Mesothelial cell of epicardium (in vitro differentiated cells): ENCODE measurements around the gene TLCD3A. TPM values are rescaled to one million over a fixed set of nuclear protein-coding genes. Genes with fewer than 3 reads are reported as not detected.
A peak's percentile ranks its signal among the peaks of the same experiment; 100 is the strongest.

ENCODE experiments used
- DNase-seq, 2 experiments: peaks; one replicate each; pipeline ENCODE4 v3.0.0; 2021; ENCODE audit warnings: low spot score in 2 of 2; ENCODE audit not compliant: unreplicated experiment in 2 of 2
- H3K27ac Mint-ChIP-seq: 2 replicates; pipeline ENCODE4 v1.8.0; 2021; ENCODE audit warnings: mixed read lengths
- H3K27me3 Mint-ChIP-seq: 2 replicates; pipeline ENCODE4 v1.8.0; 2021; ENCODE audit warnings: low read depth, mixed read lengths
- H3K36me3 Mint-ChIP-seq: 2 replicates; pipeline ENCODE4 v1.8.0; 2021; ENCODE audit warnings: mixed read lengths
- H3K4me1 Mint-ChIP-seq: 2 replicates; pipeline ENCODE4 v1.8.0; 2021; ENCODE audit warnings: mixed read lengths
- H3K4me3 Mint-ChIP-seq: 2 replicates; pipeline ENCODE4 v1.8.0; 2021; ENCODE audit warnings: mild to moderate bottlenecking, moderate library complexity, mixed read lengths
- H3K9me3 Mint-ChIP-seq: 2 replicates; pipeline ENCODE4 v1.8.0; 2021; ENCODE audit warnings: mixed read lengths
- total RNA-seq: library from RNA; stranded (reverse); gene quantifications from 3 replicates; pipeline ENCODE4 v1.2.1, GENCODE V29; 2021
- TF ChIP-seq, protein P1 (sequence below): fragments of 200-600 bp; sonication (generic); IDR thresholded peaks from one replicate; pipeline ENCODE4 v1.5.0; 2021; ENCODE audit warnings: antibody characterized with exemption; ENCODE audit not compliant: unreplicated experiment

TLCD3A gene
- total RNA-seq, 1 donor from 2014 or later: 27.7 TPM

DNA sequence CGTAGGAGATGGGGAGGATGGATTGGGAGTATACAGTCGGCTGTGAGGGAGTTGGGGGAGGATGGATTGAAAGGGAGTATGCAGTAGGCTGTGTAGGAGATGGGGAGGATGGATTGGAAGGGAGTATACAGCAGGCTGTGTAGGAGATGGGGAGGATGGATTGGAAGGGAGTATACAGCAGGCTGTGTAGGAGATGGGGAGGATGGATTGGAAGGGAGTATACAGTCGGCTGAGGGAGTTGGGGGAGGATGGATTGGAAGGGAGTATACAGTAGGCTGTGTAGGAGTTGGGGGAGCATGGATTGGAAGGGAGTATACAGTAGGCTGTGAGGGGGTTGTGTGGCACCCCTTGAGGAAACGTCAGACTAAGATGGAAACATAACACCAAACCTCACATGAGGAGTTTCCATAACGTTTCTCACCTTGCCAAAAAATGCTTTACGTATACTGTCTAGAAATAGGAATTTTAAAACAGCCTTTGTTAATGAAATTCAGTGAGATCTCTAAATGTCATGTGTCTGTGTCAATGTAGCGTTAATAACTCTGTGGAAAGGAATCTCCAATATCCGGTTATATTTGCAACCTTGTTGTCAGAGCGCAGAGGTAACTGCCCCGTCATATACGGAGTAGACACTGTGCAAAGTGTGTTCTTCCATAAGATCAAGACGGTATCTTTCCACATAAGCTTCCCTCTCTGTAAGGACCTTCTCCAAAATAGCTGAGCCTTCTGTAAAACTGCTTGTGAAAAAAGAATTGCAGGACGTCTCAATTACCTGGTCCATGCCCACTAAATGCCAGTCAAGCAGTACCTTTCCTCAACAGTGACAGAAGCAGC is 11.5 kb upstream of the TLCD3A start:
- DNase-seq: no peak
- Mint-ChIP-seq H3K4me1 (no peaks in the 10 kb centered on the region), H3K9me3 (no peaks in the 10 kb centered on the region), H3K27me3 (no peaks in the 10 kb centered on the region), H3K4me3 (no peak overlapping the region), H3K27ac (no peak overlapping the region), H3K36me3 (no peaks in the 10 kb centered on the region)
- TF ChIP-seq, protein P1, sequence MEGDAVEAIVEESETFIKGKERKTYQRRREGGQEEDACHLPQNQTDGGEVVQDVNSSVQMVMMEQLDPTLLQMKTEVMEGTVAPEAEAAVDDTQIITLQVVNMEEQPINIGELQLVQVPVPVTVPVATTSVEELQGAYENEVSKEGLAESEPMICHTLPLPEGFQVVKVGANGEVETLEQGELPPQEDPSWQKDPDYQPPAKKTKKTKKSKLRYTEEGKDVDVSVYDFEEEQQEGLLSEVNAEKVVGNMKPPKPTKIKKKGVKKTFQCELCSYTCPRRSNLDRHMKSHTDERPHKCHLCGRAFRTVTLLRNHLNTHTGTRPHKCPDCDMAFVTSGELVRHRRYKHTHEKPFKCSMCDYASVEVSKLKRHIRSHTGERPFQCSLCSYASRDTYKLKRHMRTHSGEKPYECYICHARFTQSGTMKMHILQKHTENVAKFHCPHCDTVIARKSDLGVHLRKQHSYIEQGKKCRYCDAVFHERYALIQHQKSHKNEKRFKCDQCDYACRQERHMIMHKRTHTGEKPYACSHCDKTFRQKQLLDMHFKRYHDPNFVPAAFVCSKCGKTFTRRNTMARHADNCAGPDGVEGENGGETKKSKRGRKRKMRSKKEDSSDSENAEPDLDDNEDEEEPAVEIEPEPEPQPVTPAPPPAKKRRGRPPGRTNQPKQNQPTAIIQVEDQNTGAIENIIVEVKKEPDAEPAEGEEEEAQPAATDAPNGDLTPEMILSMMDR: no peak

DNA sequence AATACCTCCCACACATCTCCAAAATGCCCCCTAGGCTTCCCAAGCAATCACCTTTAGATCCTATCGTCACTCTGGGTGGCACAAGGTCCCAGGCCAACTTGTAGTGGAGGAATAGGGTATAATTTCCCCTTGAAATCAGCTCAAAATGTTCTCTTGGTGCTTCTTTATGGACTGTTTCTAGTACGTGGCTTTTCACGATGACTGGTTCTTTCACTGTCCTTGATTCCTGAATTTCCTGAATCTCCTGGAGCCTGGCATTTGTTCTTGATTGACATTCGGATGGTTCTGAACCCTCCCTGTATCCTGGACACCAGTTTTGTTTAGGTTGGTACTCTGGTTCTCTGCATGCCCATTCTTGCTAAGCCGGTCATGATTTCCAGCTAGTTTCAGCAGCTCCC is 10.9 kb upstream of the TLCD3A start:
- Mint-ChIP-seq H3K4me1 (no peaks in the 10 kb centered on the region), H3K36me3 (no peaks in the 10 kb centered on the region), H3K4me3 (no peak overlapping the region), H3K27me3 (peaks cover 6% of the 10 kb centered on the region), H3K27ac (peak overlapping the region; percentile 28), H3K9me3 (no peaks in the 10 kb centered on the region)
- TF ChIP-seq, protein P1: no peak
- DNase-seq: no peak

DNA sequence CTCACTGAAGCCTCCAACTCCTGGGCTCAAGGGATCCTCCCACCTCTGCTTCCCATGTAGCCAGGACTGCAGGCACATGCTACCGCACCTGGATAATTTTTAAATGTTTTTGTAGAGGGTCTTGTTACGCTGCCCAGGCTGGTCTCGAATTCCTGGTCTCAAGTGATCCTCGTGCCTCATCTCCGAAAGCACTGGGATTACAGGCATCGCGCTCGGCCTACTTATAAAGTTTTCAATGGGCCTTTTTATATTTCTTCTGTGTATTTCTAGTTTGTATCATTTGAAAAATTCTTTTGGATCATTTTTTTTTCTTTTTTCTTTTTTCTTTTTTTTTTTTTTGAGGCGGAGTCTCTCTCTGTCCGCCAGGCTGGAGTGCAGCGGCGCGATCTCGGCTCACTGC is 7.3 kb upstream of the TLCD3A start:
- Mint-ChIP-seq H3K27me3 (peaks cover 11% of the 10 kb centered on the region), H3K36me3 (no peaks in the 10 kb centered on the region), H3K9me3 (no peaks in the 10 kb centered on the region), H3K4me3 (no peak overlapping the region), H3K27ac (no peak overlapping the region), H3K4me1 (no peaks in the 10 kb centered on the region)
- no peak for DNase-seq
- TF ChIP-seq, protein P1: no peak

DNA sequence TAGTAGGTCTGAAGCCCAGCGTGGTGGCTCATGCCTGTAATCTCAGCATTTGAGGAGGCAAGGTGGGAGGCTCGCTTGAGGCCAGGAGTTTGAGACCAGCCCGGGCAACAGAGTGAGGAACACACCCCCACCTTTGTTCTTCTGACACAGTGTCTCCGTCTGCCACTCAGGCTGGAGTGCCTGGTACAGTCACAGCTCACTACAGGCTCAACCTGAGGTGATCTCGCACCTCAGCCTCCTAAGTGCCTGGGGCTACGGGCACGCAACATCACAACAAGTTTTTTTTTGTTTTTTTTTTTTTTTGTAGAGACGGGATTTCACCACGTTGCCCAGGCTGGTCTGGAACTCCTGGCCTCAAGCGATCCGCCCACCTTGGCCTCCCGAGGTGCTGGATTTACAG is 6.7 kb upstream of the TLCD3A start:
- DNase-seq: no peak
- H3K27ac Mint-ChIP-seq: no peak overlapping the region
- no peaks in the 10 kb centered on the region for H3K4me1 Mint-ChIP-seq
- no peak overlapping the region for H3K4me3 Mint-ChIP-seq
- TF ChIP-seq, protein P1: no peak
- no peaks in the 10 kb centered on the region for H3K9me3 Mint-ChIP-seq
- H3K36me3 Mint-ChIP-seq: no peaks in the 10 kb centered on the region
- H3K27me3 Mint-ChIP-seq: peaks cover 11% of the 10 kb centered on the region

DNA sequence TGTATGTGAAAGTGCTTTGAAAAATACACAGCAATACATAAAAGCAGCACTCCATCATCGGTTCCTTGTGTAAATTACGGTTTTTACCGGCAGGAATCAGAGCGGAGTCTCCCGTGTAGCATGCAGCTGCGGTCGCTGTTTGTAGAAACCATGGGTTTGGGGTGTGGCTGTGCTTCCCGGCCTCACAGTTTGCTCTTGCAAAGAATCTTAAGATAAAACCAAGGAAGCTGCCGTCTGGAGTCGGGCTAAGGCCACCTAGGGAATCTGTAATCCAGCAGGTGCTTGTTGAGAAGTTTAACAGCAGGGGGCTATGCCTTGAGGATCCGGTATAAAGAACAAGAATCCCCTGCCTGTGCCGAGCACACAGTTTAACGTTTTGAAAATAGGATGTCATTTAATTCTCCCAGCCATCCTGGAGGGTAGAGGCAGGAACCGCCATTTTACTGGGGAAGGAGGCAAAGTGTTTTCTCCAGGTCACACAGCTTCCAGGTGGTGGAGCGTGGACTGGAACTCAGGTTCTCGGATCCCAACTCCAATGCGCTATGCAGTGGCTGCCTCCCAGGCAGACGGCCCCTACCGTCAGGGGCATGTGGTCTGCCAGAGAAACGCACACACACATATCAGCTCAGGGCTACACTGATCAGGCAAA is 6.0 kb upstream of the TLCD3A start:
- H3K4me3 Mint-ChIP-seq: no peak overlapping the region

More for the DNA sequence above, 6.0 kb upstream of the TLCD3A start:
- TF ChIP-seq, protein P1: no peak
- Mint-ChIP-seq H3K36me3 (no peaks in the 10 kb centered on the region), H3K27me3 (peaks cover 11% of the 10 kb centered on the region), H3K27ac (no peak overlapping the region), H3K4me1 (no peaks in the 10 kb centered on the region), H3K9me3 (no peaks in the 10 kb centered on the region)
- DNase-seq: no peak
